Stomach (tissue), 4 donors: ENCODE measurements around the gene FBXL7.

Experiments
- EP300 ChIP-seq: sonication (generic); formaldehyde crosslinking; IDR thresholded peaks from one replicate; pipeline ENCODE4 v1.6.1; 2017; ENCODE audit warnings: antibody characterized with exemption
- POLR2A ChIP-seq, 4 donors: fragments of 450-650 bp; IDR thresholded peaks; one replicate each; pipeline ENCODE4 v1.6.1; 2016; ENCODE audit warnings: antibody characterized with exemption in 4 of 4, control low read depth in 2 of 4, mild to moderate bottlenecking in 1 of 4, moderate library complexity in 1 of 4
- POLR2AphosphoS5 ChIP-seq, 3 donors: sonication (generic); formaldehyde crosslinking; IDR thresholded peaks; one replicate each; pipeline ENCODE4 v1.6.1; 2016; ENCODE audit warnings: antibody characterized with exemption in 3 of 3
- TF ChIP-seq, protein P1 (sequence below), 7 experiments: fragments of 450-650 bp in 4 of 7; fragments of 200-600 bp in 3 of 7; sonication (generic) in 3 of 7; IDR thresholded peaks; one replicate each; pipeline ENCODE4 v1.5.1; 2016 to 2019; ENCODE audit warnings: antibody characterized with exemption in 7 of 7, control low read depth in 2 of 7, mild to moderate bottlenecking in 1 of 7

DNA sequence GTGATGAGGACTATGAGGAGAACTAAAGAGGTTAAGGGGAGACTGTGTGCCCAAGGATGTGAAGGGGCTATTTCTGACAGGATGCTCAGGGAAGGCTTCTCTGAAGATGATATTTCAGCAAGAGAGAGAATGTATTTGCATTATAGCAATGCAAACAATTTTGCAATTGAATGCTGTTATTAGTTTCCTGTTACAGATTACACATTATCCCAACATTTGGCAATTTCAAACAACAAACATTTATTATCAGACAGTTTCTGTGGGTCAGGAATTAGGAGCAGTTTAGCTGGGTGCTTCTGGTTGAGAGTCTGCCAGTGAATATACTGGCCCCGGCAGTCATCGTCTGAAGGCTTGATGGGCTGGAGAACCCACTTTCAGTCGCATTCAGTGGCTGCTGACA, 451.6 kb downstream of the FBXL7 start:
- TF ChIP-seq POLR2AphosphoS5 (IDR thresholded peaks at IDR 0.05) (no peak), POLR2A (IDR thresholded peaks at IDR 0.05) (no peak), EP300 (no peak)
- TF ChIP-seq, protein P1, sequence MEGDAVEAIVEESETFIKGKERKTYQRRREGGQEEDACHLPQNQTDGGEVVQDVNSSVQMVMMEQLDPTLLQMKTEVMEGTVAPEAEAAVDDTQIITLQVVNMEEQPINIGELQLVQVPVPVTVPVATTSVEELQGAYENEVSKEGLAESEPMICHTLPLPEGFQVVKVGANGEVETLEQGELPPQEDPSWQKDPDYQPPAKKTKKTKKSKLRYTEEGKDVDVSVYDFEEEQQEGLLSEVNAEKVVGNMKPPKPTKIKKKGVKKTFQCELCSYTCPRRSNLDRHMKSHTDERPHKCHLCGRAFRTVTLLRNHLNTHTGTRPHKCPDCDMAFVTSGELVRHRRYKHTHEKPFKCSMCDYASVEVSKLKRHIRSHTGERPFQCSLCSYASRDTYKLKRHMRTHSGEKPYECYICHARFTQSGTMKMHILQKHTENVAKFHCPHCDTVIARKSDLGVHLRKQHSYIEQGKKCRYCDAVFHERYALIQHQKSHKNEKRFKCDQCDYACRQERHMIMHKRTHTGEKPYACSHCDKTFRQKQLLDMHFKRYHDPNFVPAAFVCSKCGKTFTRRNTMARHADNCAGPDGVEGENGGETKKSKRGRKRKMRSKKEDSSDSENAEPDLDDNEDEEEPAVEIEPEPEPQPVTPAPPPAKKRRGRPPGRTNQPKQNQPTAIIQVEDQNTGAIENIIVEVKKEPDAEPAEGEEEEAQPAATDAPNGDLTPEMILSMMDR (IDR thresholded peaks at IDR 0.05), result no peak
